C4-2B (cell line): Measurements from ENCODE around the gene CERS4.

Experiments
- H3K27ac ChIP-seq: fragments of 450-650 bp; 2 replicates; pipeline ENCODE4 v1.5.1; 2017
- ZFX ChIP-seq: fragments of 450-650 bp; IDR thresholded peaks from 2 replicates; pipeline ENCODE4 v1.6.1; 2017
- TF ChIP-seq, protein P1 (sequence below): fragments of 450-650 bp; conservative IDR thresholded peaks from 2 replicates; pipeline ENCODE4 v1.5.1; 2017; ENCODE audit warnings: mild to moderate bottlenecking

Gene CERS4, protein sequence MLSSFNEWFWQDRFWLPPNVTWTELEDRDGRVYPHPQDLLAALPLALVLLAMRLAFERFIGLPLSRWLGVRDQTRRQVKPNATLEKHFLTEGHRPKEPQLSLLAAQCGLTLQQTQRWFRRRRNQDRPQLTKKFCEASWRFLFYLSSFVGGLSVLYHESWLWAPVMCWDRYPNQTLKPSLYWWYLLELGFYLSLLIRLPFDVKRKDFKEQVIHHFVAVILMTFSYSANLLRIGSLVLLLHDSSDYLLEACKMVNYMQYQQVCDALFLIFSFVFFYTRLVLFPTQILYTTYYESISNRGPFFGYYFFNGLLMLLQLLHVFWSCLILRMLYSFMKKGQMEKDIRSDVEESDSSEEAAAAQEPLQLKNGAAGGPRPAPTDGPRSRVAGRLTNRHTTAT

DNA sequence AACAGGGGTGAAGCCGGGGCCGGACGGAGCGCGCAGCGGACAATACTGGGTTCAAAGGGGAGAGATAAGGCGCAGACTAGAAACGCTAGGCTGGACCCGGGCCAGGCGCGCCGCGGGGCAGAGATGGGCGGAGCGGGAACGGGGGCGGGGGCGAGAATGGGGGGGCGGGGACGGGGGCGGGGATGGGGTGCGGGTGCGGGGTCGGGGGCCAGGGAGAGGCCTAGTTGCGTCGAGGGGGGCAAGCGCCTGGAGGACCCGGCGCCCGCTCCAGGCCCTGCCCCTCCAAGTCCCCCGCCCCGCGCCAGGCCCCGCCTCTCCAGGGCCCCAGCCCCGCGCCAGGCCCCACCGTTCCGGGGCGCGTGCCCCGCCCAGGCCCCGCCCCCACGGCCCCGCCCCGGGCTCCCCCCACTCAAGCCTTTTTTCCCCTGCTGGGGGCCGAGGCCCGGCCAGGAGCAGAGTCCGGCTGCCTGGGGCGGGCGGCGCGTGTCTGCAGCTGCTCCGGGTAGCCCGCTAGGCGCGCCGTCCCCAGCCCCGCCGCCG is at the start of gene CERS4:
TSS of gene CERS4 (plus strand) at position 449 of the 540 bp plus-strand sequence. CDS start 41,707 bp downstream, outside the sequence.
- H3K27ac ChIP-seq: peak within 1 kb of the TSS; percentile 75
- TF ChIP-seq, protein P1, sequence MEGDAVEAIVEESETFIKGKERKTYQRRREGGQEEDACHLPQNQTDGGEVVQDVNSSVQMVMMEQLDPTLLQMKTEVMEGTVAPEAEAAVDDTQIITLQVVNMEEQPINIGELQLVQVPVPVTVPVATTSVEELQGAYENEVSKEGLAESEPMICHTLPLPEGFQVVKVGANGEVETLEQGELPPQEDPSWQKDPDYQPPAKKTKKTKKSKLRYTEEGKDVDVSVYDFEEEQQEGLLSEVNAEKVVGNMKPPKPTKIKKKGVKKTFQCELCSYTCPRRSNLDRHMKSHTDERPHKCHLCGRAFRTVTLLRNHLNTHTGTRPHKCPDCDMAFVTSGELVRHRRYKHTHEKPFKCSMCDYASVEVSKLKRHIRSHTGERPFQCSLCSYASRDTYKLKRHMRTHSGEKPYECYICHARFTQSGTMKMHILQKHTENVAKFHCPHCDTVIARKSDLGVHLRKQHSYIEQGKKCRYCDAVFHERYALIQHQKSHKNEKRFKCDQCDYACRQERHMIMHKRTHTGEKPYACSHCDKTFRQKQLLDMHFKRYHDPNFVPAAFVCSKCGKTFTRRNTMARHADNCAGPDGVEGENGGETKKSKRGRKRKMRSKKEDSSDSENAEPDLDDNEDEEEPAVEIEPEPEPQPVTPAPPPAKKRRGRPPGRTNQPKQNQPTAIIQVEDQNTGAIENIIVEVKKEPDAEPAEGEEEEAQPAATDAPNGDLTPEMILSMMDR: no peak
- no peak for TF ChIP-seq ZFX

DNA sequence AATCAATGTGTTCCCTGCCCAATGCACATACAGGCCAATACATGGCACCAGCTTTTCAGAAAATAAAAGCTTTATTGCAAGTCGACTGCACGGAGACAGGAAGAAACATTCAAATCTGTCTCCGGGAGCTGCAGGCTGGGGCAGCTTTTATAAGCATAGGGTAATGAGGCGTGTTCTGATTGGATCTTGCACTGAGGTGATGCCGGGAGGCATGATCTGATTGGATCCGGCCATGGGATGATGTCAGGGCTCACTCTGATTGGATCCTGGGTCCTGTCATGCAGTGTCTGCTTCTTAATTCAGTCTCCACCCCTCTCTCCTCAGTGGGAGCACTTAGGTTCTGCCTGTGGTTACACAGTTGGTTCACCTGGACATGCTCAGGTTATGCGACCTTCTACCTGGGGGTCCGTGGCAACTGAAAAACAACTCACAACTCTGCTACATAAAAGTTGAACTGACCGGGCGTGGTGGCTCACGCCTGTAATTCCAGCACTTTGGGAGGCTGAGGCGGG is 48.0 kb upstream of the CERS4 start:
- H3K27ac ChIP-seq: 0 out of 2 replicates have a peak overlapping the region, but pooled peaks have one; percentile 5

DNA sequence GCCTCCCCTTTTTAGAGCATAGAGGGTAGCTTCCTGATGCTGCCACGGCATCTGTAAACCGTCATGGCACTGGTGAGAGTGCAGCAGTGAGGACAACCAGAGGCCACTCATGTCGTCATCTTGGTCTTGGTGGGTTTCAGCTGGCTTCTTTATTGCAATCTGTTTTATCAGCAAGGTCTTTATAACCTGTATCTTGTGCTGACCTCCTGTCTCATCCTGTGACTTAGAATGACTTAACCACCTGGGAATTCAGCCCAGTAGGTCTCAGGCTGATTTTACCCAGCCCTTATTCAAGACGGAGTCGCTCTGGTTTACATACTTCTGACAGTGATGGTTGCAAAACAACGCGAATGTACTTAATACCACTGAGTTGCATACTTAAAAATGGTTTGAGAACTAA is 45.4 kb upstream of the CERS4 start:
- TF ChIP-seq, protein P1: no peak
- H3K27ac ChIP-seq: no peak overlapping the region

More for the DNA sequence above, 48.0 kb upstream of the CERS4 start:
- TF ChIP-seq, protein P1: no peak
- TF ChIP-seq ZFX: no peak

DNA sequence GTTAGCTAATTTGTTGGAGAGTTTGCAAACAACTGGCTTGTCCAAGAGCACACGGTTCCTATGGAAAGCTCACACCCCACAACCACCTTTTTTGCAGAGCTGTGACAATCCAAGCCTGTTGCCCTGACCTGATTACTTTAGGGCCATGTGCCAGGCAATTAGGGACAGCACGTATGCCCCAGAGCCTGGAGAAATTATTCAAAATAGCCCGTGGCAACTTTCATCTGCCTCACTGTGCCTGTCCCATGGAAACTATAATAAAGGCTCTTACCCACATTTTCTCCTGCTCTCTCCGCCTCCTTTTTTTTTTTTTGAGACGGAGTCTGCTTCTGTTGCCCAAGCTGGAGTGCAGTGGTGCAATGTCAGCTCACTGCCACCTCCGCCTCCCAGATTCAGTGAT is 41.2 kb upstream of the CERS4 start:
- H3K27ac ChIP-seq: no peak overlapping the region
- TF ChIP-seq, protein P1: no peak
- TF ChIP-seq ZFX: no peak

DNA sequence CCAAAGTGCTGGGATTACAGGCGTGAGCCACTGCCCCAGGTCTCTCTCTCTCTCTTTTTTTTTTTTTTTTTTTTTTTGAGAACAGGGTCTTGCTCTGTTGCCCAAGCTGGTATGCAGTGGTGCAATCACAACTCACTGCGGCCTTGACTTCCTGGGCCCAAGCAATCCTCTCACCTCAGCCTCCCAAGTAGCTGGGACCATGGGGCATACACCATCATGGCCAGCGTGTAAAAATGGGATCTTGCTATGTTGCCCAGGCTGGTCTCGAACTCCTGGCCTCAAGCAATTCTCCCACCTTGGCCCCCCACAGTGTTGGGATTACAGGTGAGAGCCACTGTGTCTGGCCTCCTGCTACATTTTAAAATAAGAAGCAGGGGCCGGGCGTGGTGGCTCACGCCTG is 40.6 kb upstream of the CERS4 start:
- TF ChIP-seq, protein P1: no peak
- no peak for TF ChIP-seq ZFX

DNA sequence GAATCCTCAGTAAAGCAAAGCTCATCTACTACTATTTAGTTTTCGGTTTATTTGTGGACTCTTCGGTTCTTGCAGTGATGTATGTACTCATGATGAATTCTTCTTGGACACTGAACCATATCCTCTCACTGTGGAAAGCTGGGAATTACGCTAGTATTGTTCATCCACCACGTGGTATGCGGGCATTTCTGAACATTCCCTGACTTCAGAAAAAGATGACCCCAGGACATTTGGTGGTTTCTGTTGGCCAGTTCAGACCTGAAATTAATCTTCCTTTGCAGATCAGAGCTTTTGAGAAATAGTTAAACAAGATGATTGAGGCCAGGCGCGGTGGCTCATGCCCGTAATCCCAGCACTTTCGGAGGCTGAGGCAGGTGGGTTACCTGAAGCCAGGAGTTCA is 34.5 kb upstream of the CERS4 start:
- no peak overlapping the region for H3K27ac ChIP-seq
- TF ChIP-seq ZFX: no peak
- TF ChIP-seq, protein P1: no peak

More for the DNA sequence above, 40.6 kb upstream of the CERS4 start:
- no peak overlapping the region for H3K27ac ChIP-seq

DNA sequence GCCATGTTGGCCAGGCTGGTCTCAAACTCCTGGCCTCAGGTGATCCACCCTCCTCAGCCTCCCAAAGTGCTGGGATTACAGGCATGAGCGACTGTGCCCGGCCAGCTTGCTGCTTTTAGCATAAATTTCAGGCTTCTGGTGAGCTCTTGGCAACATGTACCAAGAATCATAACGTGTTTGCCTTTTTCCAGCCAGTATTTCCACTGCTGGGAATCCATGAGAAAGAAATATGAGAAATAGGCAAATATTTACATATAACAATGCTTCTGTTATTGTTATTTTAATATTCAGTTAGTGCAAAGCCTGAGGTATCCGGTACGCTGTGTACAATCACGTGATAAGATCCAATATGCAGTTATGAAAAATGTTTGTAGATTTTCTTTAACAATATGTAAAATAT is 29.2 kb upstream of the CERS4 start:
- peak overlapping the region; percentile 73 for H3K27ac ChIP-seq

More for the DNA sequence above, 29.2 kb upstream of the CERS4 start:
- TF ChIP-seq, protein P1: no peak
- TF ChIP-seq ZFX: no peak
